Effector memory CD8-positive, alpha-beta T cell (primary cell): Measurements from ENCODE around the gene SRD5A1.
A peak's percentile ranks its signal among the peaks of the same experiment; 100 is the strongest.

ENCODE experiments used
- ATAC-seq: fragments of 150-1000 bp; cut with Tn5 transposase; replicated peaks from 2 replicates; pipeline ENCODE4 v1.10.0; 2021; ENCODE audit warnings: mild to moderate bottlenecking, moderate library complexity
- DNase-seq, 3 experiments: peaks; one replicate each; pipeline ENCODE4 v3.0.0; 2021
- H3K27ac Mint-ChIP-seq, 2 donors: one replicate each; pipeline ENCODE4 v1.8.0; 2022; ENCODE audit warnings: mild to moderate bottlenecking in 2 of 2, mixed read lengths in 2 of 2, moderate library complexity in 2 of 2
- H3K27me3 Mint-ChIP-seq, 2 donors: one replicate each; pipeline ENCODE4 v1.8.0; 2022; ENCODE audit warnings: mixed read lengths in 2 of 2
- H3K36me3 Mint-ChIP-seq: one replicate; pipeline ENCODE4 v1.8.0; 2022; ENCODE audit warnings: mild to moderate bottlenecking, moderate library complexity, mixed read lengths; ENCODE audit not compliant: insufficient read depth
- H3K4me1 Mint-ChIP-seq, 2 donors: one replicate each; pipeline ENCODE4 v1.8.0; 2022; ENCODE audit warnings: low read depth in 2 of 2, mixed read lengths in 2 of 2
- H3K4me3 Mint-ChIP-seq, 2 donors: one replicate each; pipeline ENCODE4 v1.8.0; 2022; ENCODE audit warnings: mild to moderate bottlenecking in 2 of 2, mixed read lengths in 2 of 2, moderate library complexity in 2 of 2
- H3K9me3 Mint-ChIP-seq, 2 donors: one replicate each; pipeline ENCODE4 v1.8.0; 2022; ENCODE audit warnings: mixed read lengths in 2 of 2

SRD5A1 gene

DNA sequence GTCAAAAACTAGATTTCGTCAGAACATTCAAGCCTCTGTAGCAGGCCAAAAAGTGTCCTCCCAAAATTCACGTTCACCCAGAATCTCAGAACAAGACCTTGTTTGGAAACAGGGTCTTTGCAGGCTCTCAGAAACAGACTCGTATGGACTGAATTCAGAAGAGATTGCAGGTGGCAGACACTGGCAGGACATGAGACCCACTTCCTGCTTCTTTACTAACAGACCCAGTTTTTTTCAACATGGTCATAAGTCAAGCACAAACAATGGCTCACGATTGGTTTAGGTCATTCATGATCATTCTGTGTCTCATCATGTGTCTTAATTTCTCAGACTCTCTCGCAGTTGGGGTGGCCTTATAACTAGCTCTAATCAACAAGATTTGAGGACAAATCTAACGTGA lies 74.6 kb downstream of the SRD5A1 start:
- Mint-ChIP-seq H3K4me3 (no peak overlapping the region), H3K4me1 (peaks cover 6% of the 10 kb centered on the region in 2 donors), H3K36me3 (peaks cover 10% of the 10 kb centered on the region), H3K9me3 (no peaks in the 10 kb centered on the region), H3K27me3 (peaks cover 0 to 10% of the 10 kb centered on the region in 2 donors), H3K27ac (no peak overlapping the region)
- no peak for ATAC-seq
- DNase-seq: no peak

DNA sequence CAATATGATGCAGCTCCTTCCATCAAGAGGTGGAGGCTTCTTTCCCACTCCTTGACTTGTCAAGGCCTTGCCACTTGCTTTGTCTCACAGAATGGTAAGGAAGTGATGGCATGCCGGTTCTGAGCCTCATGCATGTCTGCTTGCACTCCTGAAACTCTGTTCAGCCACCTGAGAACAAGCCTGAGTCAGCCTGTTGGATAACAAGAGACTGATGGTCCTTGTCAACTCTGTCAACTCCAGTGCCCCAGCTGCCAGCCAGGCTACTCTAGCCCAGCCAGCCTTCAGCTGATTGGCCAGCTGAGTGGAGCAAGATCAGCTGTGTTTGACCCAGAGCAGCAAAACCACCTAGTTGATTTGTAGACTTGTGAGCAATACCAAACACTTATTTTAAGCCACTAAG lies 75.6 kb downstream of the SRD5A1 start:
- Mint-ChIP-seq H3K9me3 (no peaks in the 10 kb centered on the region), H3K4me1 (peaks cover 6% of the 10 kb centered on the region in 2 donors), H3K27me3 (peaks cover 0 to 10% of the 10 kb centered on the region in 2 donors), H3K4me3 (no peak overlapping the region), H3K36me3 (peaks cover 14% of the 10 kb centered on the region), H3K27ac (no peak overlapping the region)
- ATAC-seq (no peak), DNase-seq (no peak)

DNA sequence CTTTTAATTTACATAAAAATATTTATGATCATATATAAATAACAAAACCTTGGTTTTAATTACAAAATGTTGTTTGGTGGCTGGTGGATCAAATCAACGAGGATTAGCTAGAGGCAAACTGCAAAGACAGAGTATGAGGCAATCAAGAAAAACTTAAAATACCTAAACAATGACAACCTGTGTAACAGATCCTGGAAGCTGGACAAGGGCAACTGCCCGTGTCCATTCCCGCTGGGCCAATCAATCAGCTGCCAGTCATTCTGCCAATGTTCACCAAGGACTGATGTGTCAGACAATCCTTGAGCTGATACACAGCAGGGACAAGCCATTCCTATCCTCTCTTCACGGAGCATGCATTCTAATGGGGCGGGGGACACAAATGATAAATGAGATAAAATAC lies 76.8 kb downstream of the SRD5A1 start:
- H3K9me3 Mint-ChIP-seq: no peaks in the 10 kb centered on the region
- H3K4me1 Mint-ChIP-seq: peaks cover 6 to 9% of the 10 kb centered on the region in 2 donors
- DNase-seq (no peak), ATAC-seq (no peak)
- H3K36me3 Mint-ChIP-seq: peaks cover 17% of the 10 kb centered on the region
- H3K4me3 Mint-ChIP-seq: no peak overlapping the region
- H3K27ac Mint-ChIP-seq: no peak overlapping the region
- peaks cover 0 to 4% of the 10 kb centered on the region in 2 donors for H3K27me3 Mint-ChIP-seq

DNA sequence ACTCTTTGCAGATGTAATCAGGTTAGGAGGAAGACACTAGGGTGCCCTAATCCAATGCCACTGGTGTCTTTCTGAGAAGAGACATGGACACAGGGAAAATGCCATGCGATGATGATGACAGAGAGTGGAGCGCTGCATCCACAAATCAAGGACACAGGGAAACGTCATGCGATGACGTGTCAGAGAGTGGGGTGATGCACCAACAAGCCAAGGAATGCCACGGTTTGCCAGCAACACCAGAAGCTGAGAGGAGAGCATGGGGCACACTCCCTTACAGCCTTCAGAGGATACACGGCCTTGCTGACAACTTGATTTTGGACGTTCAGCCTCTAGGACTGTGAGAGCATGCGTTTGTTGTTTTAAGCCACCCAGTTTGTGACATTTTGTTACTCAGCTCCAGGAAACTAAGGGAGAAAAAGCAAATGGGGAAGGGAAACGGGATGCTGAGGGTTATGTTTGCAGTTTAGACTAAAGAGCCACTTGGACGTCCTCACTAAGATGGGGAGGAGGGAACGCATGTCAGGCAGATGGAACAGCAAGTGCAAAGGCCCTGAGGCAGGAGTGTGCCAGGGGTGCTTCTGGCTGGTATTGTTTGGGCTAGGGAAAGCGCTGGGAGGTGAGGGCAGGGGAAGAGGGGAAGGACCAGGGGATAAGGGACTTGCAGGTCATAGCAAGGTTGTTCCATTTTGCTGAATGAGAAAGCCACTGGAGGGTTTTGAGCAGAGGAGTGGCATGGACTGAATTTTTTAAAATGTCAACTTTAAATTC lies 77.5 kb downstream of the SRD5A1 start:
- Mint-ChIP-seq H3K36me3 (peaks cover 19% of the 10 kb centered on the region), H3K27me3 (no peaks in the 10 kb centered on the region), H3K4me1 (peaks cover 7 to 16% of the 10 kb centered on the region in 2 donors), H3K4me3 (peak overlapping the region in 1 of 2 donors; percentile 22), H3K9me3 (no peaks in the 10 kb centered on the region), H3K27ac (no peak overlapping the region)
- ATAC-seq (no peak), DNase-seq (no peak)

DNA sequence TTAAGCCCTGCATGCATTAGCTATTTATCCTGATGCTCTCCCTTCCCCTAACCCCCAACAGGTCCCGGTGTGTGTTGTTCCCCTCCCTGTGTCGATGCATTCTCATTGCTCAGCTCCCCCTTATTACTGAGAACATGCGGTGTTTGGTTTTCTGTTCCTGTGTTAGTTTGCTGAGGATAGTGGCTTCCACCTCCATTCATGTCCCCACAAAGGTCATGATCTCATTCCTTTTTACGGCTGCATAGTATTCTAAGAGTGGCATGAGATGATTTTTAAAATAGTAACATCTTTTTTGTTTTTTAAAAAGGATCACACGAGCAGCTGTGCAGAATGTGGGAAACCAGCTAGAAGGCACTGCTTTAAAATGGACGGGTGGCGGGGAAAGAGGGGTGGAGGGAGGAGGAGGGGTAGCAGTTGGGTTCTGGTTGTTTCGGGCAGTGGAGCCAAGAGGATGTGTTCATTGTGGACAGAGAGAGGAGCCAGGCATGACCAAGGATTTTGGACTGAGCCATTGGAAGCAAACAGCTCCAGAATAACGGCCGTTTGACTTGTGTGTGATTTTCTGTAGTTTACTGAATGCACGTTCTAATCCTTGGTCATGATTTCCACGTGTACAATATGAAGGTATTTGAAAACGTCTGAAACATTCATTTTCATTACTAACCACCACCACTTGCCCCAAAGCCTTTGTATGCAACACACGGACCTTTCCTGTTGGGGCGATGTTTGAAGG lies 78.3 kb downstream of the SRD5A1 start:
- Mint-ChIP-seq H3K4me1 (peaks cover 16 to 24% of the 10 kb centered on the region in 2 donors), H3K27me3 (no peaks in the 10 kb centered on the region), H3K9me3 (no peaks in the 10 kb centered on the region), H3K36me3 (peaks cover 21% of the 10 kb centered on the region), H3K4me3 (peak overlapping the region; percentile 85 to 89), H3K27ac (peak overlapping the region; percentile 84 to 91)
- ATAC-seq (no peak), DNase-seq (no peak)

DNA sequence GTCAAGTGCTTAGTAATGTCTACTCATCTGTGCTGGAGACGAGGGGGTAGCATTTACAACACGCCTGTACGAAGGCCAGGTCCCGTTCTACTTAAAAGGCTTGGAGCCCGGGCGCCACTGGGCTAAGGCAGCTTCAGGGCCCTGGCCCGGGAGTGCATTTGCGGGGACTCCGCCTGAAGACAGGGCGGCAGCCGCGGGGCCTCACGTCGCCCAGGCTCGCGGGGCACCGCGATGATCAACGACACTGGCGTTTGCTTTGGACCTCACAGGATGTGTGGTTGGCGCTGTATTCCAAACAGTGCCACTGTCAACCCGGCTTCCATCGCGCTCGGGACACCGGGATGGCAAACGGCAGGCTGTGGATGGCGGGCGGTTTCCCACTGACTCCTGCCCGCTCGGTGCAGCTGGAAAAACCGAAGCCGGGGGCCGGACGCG lies 78.9 kb downstream of the SRD5A1 start:
- Mint-ChIP-seq H3K27ac (peak overlapping the region; percentile 84 to 91), H3K9me3 (no peaks in the 10 kb centered on the region), H3K4me1 (peaks cover 21 to 28% of the 10 kb centered on the region in 2 donors), H3K27me3 (no peaks in the 10 kb centered on the region), H3K36me3 (peaks cover 21% of the 10 kb centered on the region), H3K4me3 (peak overlapping the region; percentile 85 to 89)
- ATAC-seq: peak; percentile 18
- DNase-seq: peak; percentile 33 to 43 (median 39)

DNA sequence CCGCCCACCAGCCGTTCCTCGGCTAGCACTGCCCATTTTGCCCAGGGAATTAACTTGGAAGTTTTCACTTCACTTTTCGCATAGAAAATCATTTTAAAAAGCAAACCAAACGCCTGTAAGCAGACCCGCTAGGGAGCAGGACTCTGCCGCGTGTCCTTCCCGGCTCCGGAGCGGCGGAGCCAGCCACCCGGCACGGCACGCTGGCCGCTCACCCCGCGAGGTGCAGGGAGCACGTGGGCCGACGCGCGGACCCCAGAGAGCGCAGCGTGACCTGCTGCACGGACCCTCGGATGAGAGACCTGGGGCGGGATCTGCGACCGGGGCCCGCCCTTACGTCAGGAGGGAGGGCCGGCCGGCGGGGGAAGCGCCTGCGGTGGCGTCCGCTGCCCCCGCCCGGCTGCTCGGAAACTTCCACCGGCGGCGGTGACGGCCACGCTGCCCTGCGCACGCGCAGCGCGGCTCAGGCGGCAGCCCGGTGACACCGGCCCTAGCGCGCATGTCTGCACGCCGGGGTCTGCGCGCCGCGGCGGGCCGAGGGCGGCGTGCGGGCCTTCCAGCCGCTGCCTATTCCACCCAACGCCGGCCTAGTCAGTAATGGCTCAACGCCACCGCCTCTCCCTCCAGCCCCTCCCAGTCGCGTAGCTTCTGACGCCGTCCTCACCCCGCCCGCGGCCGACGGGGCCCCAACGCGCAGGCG lies 79.5 kb downstream of the SRD5A1 start:
- ATAC-seq: peak; percentile 77
- DNase-seq: peak; percentile 96 to 98 (median 98)
- Mint-ChIP-seq H3K36me3 (peaks cover 21% of the 10 kb centered on the region), H3K27me3 (no peaks in the 10 kb centered on the region), H3K4me3 (peak overlapping the region; percentile 85 to 89), H3K4me1 (peaks cover 27 to 33% of the 10 kb centered on the region in 2 donors), H3K27ac (peak overlapping the region; percentile 84 to 91), H3K9me3 (no peaks in the 10 kb centered on the region)

DNA sequence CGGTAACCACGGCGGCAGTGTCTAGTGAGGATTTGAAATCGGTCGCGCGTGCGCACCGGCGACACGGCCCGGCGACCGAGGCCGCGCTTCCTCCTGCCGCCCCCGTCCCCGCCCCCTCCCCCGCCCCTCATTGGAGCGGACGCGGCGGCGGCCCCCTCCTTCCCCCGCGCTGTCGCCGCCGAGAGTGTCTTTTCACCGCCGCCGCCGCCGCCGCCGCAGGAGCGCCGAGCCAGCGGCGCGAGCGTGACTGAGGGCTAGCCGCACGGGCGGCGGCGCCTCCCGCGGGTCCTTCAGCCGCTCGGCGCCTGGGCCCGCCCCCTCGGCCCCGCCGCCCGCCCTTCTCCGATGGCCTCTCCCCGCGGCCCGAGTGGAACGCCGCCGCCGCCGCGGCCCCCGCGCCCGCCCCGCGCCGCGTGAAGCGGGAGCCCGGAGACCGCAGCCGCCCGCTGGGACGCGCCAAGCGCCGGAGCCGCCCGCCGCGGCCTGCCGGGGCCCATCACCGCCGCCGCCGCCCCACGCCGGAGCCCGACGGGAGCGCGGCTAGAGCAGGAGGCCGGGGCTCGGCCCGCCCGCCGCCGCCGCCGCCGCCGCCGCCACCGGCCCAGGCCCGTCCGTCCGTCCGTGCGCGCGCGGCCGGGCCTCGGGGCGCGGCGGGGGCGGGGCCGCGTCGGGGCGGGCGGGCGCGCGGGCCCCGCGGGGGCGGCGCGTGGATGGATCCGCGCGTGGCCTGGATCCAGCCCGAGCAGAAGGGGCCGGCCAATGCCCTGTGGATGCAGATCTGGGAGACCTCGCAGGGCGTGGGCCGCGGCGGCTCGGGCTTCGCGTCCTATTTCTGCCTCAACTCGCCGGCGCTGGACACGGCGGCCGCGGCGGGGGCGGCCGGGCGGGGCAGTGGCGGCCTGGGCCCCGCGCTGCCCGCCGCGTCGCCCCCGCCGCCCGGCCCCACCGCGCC lies 80.3 kb downstream of the SRD5A1 start, which contains the start of gene TENT4A:
Gene TENT4A, plus strand, starts transcription at position 159 of the 952 bp plus-strand sequence. Its CDS starts 552 bp downstream, at position 711.
- Mint-ChIP-seq H3K27ac (peak within 1 kb of the TSS; percentile 84 to 91), H3K36me3 (peaks cover 21% of the 10 kb centered on the region)
- ATAC-seq: peak; percentile 1

DNA sequence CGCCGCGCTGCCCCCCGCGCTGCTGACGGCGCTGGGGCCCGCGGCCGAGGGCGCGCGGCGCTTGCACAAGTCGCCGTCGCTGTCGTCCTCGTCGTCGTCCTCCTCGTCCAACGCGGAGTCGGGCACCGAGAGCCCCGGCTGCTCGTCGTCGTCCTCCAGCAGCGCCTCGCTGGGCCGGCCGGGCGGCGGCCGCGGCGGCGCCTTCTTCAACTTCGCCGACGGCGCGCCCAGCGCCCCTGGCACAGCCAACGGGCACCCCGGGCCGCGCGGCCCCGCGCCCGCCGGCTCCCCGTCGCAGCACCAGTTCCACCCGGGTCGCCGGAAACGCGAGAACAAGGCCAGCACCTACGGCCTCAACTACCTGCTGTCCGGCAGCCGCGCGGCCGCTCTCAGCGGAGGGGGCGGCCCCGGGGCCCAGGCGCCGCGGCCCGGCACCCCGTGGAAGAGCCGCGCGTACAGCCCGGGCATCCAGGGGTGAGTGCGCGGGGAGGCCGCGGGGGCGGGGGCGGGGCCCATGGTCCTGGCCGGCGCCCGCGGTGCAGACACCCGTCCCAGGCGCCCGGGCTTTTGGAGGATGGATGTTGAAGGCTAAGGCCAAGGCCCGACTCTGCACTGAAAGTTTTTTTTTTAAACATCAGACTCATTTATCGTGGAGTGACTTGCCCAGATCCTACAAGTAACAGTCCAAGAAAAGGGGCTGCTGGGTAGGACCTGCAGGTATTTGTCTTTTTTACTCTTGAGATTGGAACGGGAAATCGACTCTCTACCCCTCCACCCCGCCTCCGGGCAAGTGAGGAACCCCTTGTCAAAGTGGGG lies 81.2 kb downstream of the SRD5A1 start:
- Mint-ChIP-seq H3K36me3 (peaks cover 25% of the 10 kb centered on the region), H3K27me3 (no peaks in the 10 kb centered on the region), H3K9me3 (no peaks in the 10 kb centered on the region), H3K4me1 (peaks cover 42 to 48% of the 10 kb centered on the region in 2 donors), H3K27ac (peak overlapping the region; percentile 74 to 89), H3K4me3 (peak overlapping the region; percentile 80 to 85)
- ATAC-seq (no peak), DNase-seq (peak in 2 of 3 experiments; percentile 8 to 13)

More for the DNA sequence above, 80.3 kb downstream of the SRD5A1 start, which contains the start of gene TENT4A:
- Mint-ChIP-seq H3K27me3 (no peaks in the 10 kb centered on the region), H3K4me3 (peak within 1 kb of the TSS; percentile 85 to 89), H3K9me3 (no peaks in the 10 kb centered on the region), H3K4me1 (peaks cover 34 to 39% of the 10 kb centered on the region in 2 donors)
- DNase-seq: no peak

DNA sequence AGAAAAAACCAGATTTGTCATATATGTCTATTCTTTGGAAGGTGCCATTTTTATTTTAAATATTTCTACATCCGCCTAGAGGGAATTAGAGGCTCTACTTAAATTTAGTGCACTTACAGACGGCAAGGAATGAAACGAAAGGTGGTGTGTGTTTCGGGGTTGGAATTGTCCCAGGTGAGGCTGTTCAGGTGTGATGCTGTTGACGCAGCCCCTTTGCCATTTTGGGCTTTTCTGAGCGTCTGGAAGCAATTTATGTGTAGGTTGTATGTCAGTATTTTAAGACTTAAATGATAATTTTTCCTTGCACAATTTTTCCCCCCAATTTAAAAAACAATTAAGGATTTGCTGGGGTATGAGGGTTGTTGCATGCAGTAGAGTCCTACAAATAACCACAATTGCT lies 82.0 kb downstream of the SRD5A1 start:
- ATAC-seq: no peak

DNA sequence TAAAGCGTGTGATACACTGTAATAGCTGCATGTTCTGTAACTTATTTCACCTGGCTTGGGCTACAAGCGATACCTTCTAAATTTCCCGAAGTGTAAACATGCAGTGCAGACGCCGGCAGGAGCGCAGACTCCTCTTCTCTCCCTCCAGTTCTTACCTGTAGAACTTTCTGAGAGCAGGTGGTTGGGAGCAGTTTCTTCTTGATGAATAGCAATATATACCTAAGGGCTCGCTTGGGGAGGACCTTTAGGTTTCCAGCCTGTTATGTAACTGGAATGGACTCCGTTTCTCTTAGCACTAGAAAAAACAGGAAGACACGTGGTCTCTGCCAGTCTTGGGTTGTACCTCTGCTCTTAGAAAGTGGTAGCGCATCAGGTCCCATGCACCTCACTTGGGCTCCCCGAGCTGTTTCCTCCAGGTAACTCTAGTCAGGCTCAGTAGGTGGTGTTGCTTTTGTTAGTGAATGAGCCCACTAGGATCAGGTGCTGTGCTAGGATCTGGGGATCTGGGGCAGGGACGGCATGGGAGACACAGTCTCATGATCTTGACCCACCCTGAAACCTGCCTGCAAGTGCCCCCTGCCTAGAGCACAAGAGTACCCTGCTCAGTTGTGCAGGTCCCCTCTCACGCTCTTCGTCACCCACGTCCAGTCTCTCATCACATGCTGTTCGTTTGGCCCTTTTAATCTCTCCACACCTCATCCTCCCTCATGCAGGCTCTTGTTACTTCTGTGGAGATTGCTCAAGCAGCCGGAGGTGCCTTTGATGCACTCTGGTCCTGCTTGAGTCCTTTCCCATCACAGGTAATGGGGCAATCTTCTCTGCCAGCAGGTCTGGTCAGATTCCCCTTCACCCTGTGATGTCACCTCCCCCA lies 82.8 kb downstream of the SRD5A1 start:
- peaks cover 27% of the 10 kb centered on the region for H3K36me3 Mint-ChIP-seq
- no peaks in the 10 kb centered on the region for H3K27me3 Mint-ChIP-seq
- ATAC-seq: no peak
- peak overlapping the region; percentile 80 to 85 for H3K4me3 Mint-ChIP-seq
- DNase-seq: peak in 1 of 3 experiments; percentile 7
- peaks cover 54 to 61% of the 10 kb centered on the region in 2 donors for H3K4me1 Mint-ChIP-seq
- peak overlapping the region; percentile 74 to 89 for H3K27ac Mint-ChIP-seq
- H3K9me3 Mint-ChIP-seq: no peaks in the 10 kb centered on the region

More for the DNA sequence above, 82.0 kb downstream of the SRD5A1 start:
- Mint-ChIP-seq H3K36me3 (peaks cover 27% of the 10 kb centered on the region), H3K27ac (peak overlapping the region; percentile 74 to 89), H3K4me3 (peak overlapping the region; percentile 80 to 85), H3K4me1 (peaks cover 51 to 57% of the 10 kb centered on the region in 2 donors), H3K27me3 (no peaks in the 10 kb centered on the region), H3K9me3 (no peaks in the 10 kb centered on the region)
- DNase-seq: no peak
